ENCODE data around the gene LAMTOR5.

The LAMTOR5 gene

DNA sequence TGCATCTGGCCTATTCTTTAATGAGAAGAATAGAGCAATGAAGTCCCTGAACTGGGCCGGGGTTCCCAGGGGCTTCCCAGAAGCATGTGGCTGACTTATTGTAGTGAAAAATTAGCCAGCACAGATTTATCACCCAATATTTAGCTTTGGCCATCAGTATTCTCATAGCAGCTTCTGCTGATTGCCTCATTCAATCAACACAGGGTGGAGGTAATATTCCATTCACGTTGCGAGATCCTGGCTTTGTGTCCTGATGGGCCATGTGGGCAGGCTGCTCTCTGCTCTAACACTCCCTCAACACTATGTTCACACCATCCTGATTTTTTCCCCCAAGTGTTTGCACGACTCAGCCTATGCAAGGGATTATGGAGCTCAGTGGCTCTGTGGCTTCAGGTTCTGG is 21.5 kb upstream of the LAMTOR5 start:
- no peak overlapping the region for H3K27ac ChIP-seq (ENCODE audit: low read length)
- H3K79me2 ChIP-seq (ENCODE audit: low read length) = no peaks in the 10 kb centered on the region
- no peak overlapping the region for H3K4me2 ChIP-seq (ENCODE audit: low read length)
- H3K27me3 ChIP-seq (ENCODE audit: low read depth, low read length) = no peaks in the 10 kb centered on the region
- peaks cover 5% of the 10 kb centered on the region; the same call in 1 of the 2 replicates for H3K4me1 ChIP-seq (ENCODE audit: low read length)
- TF ChIP-seq EZH2phosphoT487 (IDR thresholded peaks at IDR 0.05; ENCODE audit: low read depth) (no peak), CTCF (IDR thresholded peaks at IDR 0.05; ENCODE audit: low read depth, low read length) (no peak)
- no peaks in the 10 kb centered on the region for H3K9me3 ChIP-seq (ENCODE audit: insufficient read depth, low read length)
- no peak overlapping the region for H3K9ac ChIP-seq (ENCODE audit: low read length)
- H4K20me1 ChIP-seq (ENCODE audit: insufficient read depth, low read length) = no peaks in the 10 kb centered on the region
- no peak overlapping the region for H2AFZ ChIP-seq (ENCODE audit: low read depth, low read length)
- H3K4me3 ChIP-seq (ENCODE audit: low read length) = no peak overlapping the region
- no peaks in the 10 kb centered on the region for H3K36me3 ChIP-seq (replicated peaks; ENCODE audit: low read depth, low read length)

GRCh38 chr1:110426854-110427253 is 19.4 kb upstream of the LAMTOR5 start:
- no peaks in the 10 kb centered on the region for H4K20me1 ChIP-seq (ENCODE audit: insufficient read depth, low read length)
- no peaks in the 10 kb centered on the region for H3K27me3 ChIP-seq (ENCODE audit: low read depth, low read length)
- H3K36me3 ChIP-seq (replicated peaks; ENCODE audit: low read depth, low read length) = no peaks in the 10 kb centered on the region
- no peak overlapping the region for H3K4me2 ChIP-seq (ENCODE audit: low read length)
- H3K79me2 ChIP-seq (ENCODE audit: low read length) = no peaks in the 10 kb centered on the region
- no peak overlapping the region for H3K4me3 ChIP-seq (ENCODE audit: low read length)
- no peak overlapping the region for H3K27ac ChIP-seq (ENCODE audit: low read length)
- H3K4me1 ChIP-seq (ENCODE audit: low read length) = peaks cover 5% of the 10 kb centered on the region; the same call in 1 of the 2 replicates
- no peak overlapping the region for H3K9ac ChIP-seq (ENCODE audit: low read length)
- no peaks in the 10 kb centered on the region for H3K9me3 ChIP-seq (ENCODE audit: insufficient read depth, low read length)
- H2AFZ ChIP-seq (ENCODE audit: low read depth, low read length) = no peak overlapping the region
- TF ChIP-seq EZH2phosphoT487 (IDR thresholded peaks at IDR 0.05; ENCODE audit: low read depth) (no peak), CTCF (IDR thresholded peaks at IDR 0.05; ENCODE audit: low read depth, low read length) (no peak)

DNA sequence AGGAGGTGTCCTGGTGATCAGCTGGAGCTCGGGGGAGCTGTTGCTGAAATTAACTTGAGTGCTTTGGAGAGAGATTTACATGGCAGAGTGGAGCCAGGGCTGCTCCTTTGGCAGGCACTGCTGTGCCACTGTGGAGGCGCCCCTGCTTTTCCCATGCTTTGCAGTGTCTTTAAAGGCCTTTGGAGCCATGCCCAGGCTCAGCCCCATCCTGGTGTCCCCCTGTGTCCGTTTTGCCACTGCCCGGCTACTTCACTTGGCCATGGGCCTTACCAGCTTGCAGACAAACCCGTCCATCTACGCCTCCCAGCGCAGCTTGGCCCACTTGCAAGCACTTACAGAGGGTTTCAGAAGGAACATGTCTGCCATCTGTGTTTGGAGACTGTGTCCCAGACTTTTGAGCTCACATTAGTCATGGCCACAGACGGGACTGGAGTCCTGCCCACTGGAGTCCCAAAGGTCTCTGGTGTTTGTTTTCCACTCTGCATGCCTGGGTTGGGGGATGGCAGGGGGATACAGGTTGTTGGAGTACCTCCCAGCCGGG is 18.2 kb upstream of the LAMTOR5 start:
- no peak overlapping the region for H3K9ac ChIP-seq (ENCODE audit: low read length)
- no peak overlapping the region for H2AFZ ChIP-seq (ENCODE audit: low read depth, low read length)
- H3K4me2 ChIP-seq (ENCODE audit: low read length) = no peak overlapping the region
- H3K4me1 ChIP-seq (ENCODE audit: low read length) = peaks cover 5% of the 10 kb centered on the region; the same call in 1 of the 2 replicates
- H4K20me1 ChIP-seq (ENCODE audit: insufficient read depth, low read length) = no peaks in the 10 kb centered on the region
- H3K9me3 ChIP-seq (ENCODE audit: insufficient read depth, low read length) = no peaks in the 10 kb centered on the region
- TF ChIP-seq EZH2phosphoT487 (IDR thresholded peaks at IDR 0.05; ENCODE audit: low read depth) (no peak), CTCF (IDR thresholded peaks at IDR 0.05; ENCODE audit: low read depth, low read length) (no peak)
- H3K4me3 ChIP-seq (ENCODE audit: low read length) = no peak overlapping the region
- no peaks in the 10 kb centered on the region for H3K27me3 ChIP-seq (ENCODE audit: low read depth, low read length)
- H3K27ac ChIP-seq (ENCODE audit: low read length) = no peak overlapping the region
- H3K36me3 ChIP-seq (replicated peaks; ENCODE audit: low read depth, low read length) = no peaks in the 10 kb centered on the region
- H3K79me2 ChIP-seq (ENCODE audit: low read length) = no peaks in the 10 kb centered on the region

DNA sequence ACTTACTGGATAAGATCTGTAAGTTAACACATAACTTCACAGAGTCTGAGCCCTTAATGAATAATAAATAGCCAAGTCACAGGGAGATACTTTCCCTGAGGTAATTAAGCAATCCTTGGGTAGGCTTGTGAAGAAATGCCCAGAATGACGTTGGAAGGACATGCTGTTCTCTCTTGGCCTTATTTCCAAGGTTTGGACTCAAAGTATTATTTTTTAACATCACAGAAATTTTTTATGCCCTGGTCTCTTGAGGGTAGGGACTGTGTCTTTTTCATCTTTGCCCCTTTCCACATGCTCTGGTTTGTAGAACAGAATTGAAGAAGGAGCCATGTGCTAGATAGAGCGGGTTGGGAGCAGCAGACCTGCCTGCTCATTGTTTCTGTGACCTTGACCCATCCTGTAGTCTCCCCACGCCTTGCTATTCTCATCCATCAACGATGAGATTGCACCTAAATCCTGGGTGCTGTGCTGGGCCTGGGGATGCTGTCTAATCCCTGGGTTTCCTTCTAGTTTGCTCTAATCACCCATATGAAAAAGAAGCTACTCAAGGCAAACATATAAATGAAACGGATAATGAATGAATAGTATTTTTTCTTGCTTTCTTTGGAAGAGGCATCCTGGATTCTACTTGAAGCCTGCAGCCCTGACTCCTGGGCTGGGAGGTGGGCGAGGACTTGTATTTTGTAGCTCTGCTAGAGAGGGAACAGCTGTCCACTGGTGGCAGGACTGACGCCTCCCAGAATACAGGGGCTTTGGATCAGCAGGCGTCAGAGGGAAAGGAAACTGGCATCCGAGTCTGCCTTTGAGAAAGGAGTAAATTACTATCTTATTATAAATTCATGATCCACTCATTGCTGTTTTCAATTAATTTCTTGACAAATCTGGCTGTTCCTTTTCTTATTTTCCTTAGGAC is 17.5 kb upstream of the LAMTOR5 start:
- Histone ChIP-seq H4K20me1 (ENCODE audit: insufficient read depth, low read length) (no peaks in the 10 kb centered on the region), H3K27me3 (ENCODE audit: low read depth, low read length) (no peaks in the 10 kb centered on the region), H3K27ac (ENCODE audit: low read length) (no peak overlapping the region), H3K9ac (ENCODE audit: low read length) (no peak overlapping the region), H3K9me3 (ENCODE audit: insufficient read depth, low read length) (no peaks in the 10 kb centered on the region), H3K4me2 (ENCODE audit: low read length) (no peak overlapping the region), H3K4me3 (ENCODE audit: low read length) (no peak overlapping the region), H3K4me1 (ENCODE audit: low read length) (no peaks in the 10 kb centered on the region), H3K36me3 (replicated peaks; ENCODE audit: low read depth, low read length) (no peaks in the 10 kb centered on the region), H3K79me2 (ENCODE audit: low read length) (no peaks in the 10 kb centered on the region), H2AFZ (ENCODE audit: low read depth, low read length) (no peak overlapping the region)
- TF ChIP-seq EZH2phosphoT487 (IDR thresholded peaks at IDR 0.05; ENCODE audit: low read depth) (no peak), CTCF (IDR thresholded peaks at IDR 0.05; ENCODE audit: low read depth, low read length) (no peak)
